ENCODE results near the gene RPUSD1.

RPUSD1 gene

GRCh38 chr16:785563-786535 is 2.3 kb downstream of the RPUSD1 start:
- H3K36me3 ChIP-seq (ENCODE audit: control insufficient read depth, insufficient read depth, low read length): peaks cover 13% of the 10 kb centered on the region
- no peak overlapping the region for H3K4me3 ChIP-seq (replicated peaks; ENCODE audit: low read depth, low read length)
- H3K27me3 ChIP-seq (replicated peaks; ENCODE audit: control insufficient read depth, insufficient read depth, low read length): no peaks in the 10 kb centered on the region
- peak; percentile 68 for DNase-seq (ENCODE audit: extremely low read depth, insufficient read length)
- TF ChIP-seq CTCF (IDR thresholded peaks at IDR 0.05; ENCODE audit: insufficient read depth, low read length, poor library complexity, severe bottlenecking): peak; percentile 87

GRCh38 chr16:784431-784830 is 3.8 kb downstream of the RPUSD1 start:
- H3K4me3 ChIP-seq (replicated peaks; ENCODE audit: low read depth, low read length): no peak overlapping the region
- peaks cover 11% of the 10 kb centered on the region for H3K36me3 ChIP-seq (ENCODE audit: control insufficient read depth, insufficient read depth, low read length)
- DNase-seq (ENCODE audit: extremely low read depth, insufficient read length): no peak
- no peaks in the 10 kb centered on the region for H3K27me3 ChIP-seq (replicated peaks; ENCODE audit: control insufficient read depth, insufficient read depth, low read length)
- TF ChIP-seq CTCF (IDR thresholded peaks at IDR 0.05; ENCODE audit: insufficient read depth, low read length, poor library complexity, severe bottlenecking): no peak

GRCh38 chr16:783404-784161 is 4.6 kb downstream of the RPUSD1 start:
- no peak for DNase-seq (ENCODE audit: extremely low read depth, insufficient read length)
- no peak for TF ChIP-seq CTCF (IDR thresholded peaks at IDR 0.05; ENCODE audit: insufficient read depth, low read length, poor library complexity, severe bottlenecking)
- peaks cover 11% of the 10 kb centered on the region for H3K36me3 ChIP-seq (ENCODE audit: control insufficient read depth, insufficient read depth, low read length)
- H3K4me3 ChIP-seq (replicated peaks; ENCODE audit: low read depth, low read length): no peak overlapping the region
- no peaks in the 10 kb centered on the region for H3K27me3 ChIP-seq (replicated peaks; ENCODE audit: control insufficient read depth, insufficient read depth, low read length)

GRCh38 chr16:782766-783403 is 5.3 kb downstream of the RPUSD1 start:
- no peak for TF ChIP-seq CTCF (IDR thresholded peaks at IDR 0.05; ENCODE audit: insufficient read depth, low read length, poor library complexity, severe bottlenecking)
- no peak for DNase-seq (ENCODE audit: extremely low read depth, insufficient read length)
- Histone ChIP-seq H3K36me3 (ENCODE audit: control insufficient read depth, insufficient read depth, low read length) (peaks cover 11% of the 10 kb centered on the region), H3K27me3 (replicated peaks; ENCODE audit: control insufficient read depth, insufficient read depth, low read length) (no peaks in the 10 kb centered on the region), H3K4me3 (replicated peaks; ENCODE audit: low read depth, low read length) (no peak overlapping the region)

- H3K4me3 ChIP-seq (replicated peaks; ENCODE audit: low read depth, low read length): no peak overlapping the region
- H3K27me3 ChIP-seq (replicated peaks; ENCODE audit: control insufficient read depth, insufficient read depth, low read length): no peaks in the 10 kb centered on the region
- TF ChIP-seq CTCF (IDR thresholded peaks at IDR 0.05; ENCODE audit: insufficient read depth, low read length, poor library complexity, severe bottlenecking): no peak
- H3K36me3 ChIP-seq (ENCODE audit: control insufficient read depth, insufficient read depth, low read length): peaks cover 11% of the 10 kb centered on the region
- DNase-seq (ENCODE audit: extremely low read depth, insufficient read length): no peak
These were observed 5.9 kb downstream of the RPUSD1 start for GRCh38 chr16:782258-782657.

Data from GM06990 (cell line).